NCI-H2196 treated with DMSO at 0.1 percent for 48 hours (cell line): ENCODE measurements around the gene NDUFS5.
"Not testable (repeated sequence)": the region's sequence is repeated elsewhere in the genome, so short reads cannot be mapped to it uniquely, and the experiment has no call there.

Experiments
- DNase-seq: peaks from one replicate; lab custom pipeline; 2025; ENCODE audit not compliant: unreplicated experiment; lab: John Stamatoyannopoulos, UW

The NDUFS5 gene

GRCh38 chr1:39026051-39026865 is at the start of gene NDUFS5:
NDUFS5 (plus strand) TSS chr1:39026350; CDS start chr1:39028725, 2,375 bp downstream.
- DNase-seq, result peak; percentile 89

DNA sequence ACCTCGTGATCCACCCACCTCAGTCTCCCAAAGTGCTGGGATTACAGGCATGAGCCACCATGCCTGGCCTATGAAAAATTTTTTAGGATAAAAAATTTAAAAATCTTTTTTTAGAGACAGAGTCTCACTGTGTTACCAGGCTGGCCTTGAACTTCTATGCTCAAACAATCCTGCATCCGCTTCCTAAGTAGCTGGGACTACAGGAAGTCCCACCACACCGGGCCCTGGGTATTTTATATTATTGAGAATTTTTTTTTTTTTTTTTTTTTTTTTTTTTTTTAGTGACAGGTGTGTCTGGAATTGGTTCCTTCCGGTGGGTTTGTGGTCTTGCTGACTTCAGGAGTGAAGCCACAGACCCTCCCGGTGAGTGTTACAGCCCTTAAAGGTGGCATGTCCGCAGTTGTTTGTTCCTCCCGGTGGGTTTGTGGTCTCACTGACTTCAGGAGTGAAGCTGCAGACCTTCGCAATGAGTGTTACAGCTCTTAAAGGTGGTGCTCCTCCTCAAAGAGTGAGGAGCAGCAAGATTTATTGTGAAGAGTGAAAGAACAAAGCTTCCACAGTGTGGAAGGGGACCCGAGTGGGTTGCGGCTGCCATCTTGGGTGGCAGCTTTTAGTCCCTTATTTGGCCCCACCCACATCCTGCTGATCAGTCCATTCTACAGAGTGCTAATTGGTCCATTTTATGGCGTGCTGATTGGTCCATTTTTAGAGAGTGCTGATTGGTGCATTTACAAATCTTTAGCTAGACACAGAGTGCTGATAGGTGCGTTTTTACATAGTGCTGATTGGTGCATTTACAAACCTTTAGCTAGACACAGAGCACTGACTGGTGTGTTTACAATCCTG is 48.5 kb upstream of the NDUFS5 start:
- not testable (repeated sequence) for DNase-seq

DNA sequence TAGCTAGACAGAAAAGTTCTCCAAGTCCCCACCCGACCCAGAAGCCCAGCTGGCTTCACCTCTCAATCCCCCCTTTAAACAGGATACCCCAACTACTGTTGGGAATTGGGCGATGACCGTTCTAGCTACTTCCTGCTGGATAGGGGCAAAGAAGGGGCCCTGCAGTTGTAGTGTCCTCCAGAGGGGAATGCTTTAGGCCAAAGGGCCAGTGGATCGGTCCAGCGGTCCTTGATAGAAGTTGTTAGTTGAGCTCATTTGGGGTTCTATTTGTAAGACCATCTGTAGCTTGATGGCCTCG is 48.0 kb upstream of the NDUFS5 start:
- DNase-seq, result not testable (repeated sequence)

GRCh38 chr1:38979380-38979779 is 46.8 kb upstream of the NDUFS5 start:
- not testable (repeated sequence) for DNase-seq

- no peak for DNase-seq
Measured at GRCh38 chr1:38989979-38990378, 36.2 kb upstream of the NDUFS5 start.

DNA sequence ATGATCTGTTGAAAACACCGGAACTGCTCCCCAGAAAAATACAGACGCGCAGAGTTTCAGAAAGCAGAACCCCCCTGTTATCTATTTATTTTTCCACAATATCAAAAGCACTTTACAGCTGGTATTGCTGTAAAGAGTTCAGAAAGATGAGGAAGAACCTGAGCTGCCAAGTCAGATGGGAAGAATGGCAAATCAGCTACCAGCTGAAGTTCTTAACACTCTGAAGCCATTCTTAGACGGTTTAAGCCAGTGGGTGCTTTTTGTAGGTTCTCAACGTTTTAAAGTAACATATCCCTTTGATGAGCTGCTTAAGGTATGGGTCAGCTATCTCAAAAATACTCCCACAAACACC is 35.8 kb upstream of the NDUFS5 start:
- no peak for DNase-seq

GRCh38 chr1:38990738-38991637 is 35.2 kb upstream of the NDUFS5 start, which contains the start of gene AKIRIN1:
AKIRIN1 (plus strand) TSS chr1:38991276; CDS start chr1:38991381, 105 bp downstream.
- DNase-seq, result peak; percentile 86

DNA sequence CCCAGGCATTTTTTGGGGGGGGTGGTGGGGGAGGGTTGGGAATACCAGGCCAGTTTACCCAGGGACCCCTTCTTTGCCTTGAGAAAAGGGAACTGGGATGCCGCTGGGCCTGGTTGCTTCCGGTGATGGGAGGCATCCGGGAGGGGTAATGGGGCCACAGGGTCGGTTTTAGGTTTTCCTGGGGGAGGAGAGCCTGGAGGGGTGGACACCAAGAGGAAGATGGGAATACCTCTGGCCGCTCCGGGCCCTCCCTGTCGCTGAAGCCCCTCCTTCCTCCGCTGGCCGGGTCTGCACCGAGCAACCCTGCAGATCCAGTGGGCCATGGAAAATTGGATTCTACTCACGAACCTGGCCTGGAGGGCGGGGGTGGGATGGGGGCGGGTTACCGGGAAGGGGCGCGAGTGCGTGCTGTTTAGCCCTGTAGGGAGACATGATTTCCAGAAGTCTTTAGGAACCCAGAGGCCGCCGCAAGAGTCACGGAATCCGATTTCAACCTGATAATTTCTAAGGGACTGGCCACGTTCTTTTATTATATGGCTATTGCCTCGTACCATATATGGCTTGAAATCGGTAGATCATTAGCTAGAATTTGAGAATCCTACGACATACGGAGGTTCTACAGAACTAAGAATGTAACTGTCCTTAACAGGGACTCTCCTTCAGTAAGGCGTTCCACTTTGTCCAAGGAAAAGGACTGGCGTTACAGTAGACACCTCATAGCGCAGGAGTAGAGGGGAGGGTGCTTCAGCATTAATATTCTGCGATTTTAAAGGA is 34.3 kb upstream of the NDUFS5 start:
- DNase-seq, result no peak

- no peak for DNase-seq
Measured at GRCh38 chr1:38992412-38993111, 33.6 kb upstream of the NDUFS5 start.

- DNase-seq, result no peak
Measured at GRCh38 chr1:38994196-38994595, 32.0 kb upstream of the NDUFS5 start.

- DNase-seq, result no peak
Measured at GRCh38 chr1:38997034-38997900, 28.9 kb upstream of the NDUFS5 start.

GRCh38 chr1:38997901-38998190 is 28.3 kb upstream of the NDUFS5 start:
- no peak for DNase-seq

DNA sequence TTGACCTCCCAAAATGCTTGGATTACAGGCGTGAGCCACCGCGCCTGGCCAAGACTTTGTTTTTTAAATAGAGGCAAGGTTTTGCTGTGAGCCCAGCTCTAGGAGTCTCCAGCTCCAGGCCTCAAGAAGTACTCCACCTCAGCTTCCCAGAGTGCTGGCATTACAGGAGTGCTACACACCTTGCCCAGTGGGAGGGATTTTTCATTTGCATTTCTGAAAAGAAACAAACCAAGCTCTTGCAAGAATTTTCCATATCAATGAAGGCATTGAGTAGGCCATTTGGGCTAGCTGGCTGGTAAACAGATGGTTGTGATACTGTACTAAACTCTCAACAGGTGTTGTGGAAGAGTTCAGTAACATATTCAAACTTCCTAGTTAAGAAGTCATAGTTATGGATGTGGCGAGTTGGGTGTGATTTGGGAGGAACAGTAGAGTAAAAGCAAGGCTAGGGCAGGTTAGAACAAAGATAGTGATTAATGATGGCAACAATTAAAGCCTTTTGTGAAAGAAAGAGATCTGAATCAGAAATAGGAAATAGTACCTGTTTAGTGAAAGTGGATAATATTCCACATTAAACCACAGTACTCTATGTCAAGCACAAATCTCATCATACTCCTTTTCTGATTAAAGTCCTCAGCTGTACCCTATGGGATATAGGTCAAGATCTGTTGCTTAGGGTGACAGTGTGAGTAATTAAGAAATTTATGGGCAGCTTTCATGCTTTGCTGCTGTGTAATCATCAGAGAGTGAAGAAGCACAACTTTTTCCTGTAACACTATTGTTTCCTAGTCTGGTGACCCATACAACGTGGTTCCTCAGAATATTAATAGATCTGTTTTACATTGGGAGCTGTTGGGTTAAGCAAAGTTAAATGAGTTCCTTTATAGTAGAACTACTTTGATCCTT is 24.4 kb upstream of the NDUFS5 start:
- no peak for DNase-seq

GRCh38 chr1:39003281-39003680 is 22.9 kb upstream of the NDUFS5 start:
- no peak for DNase-seq

DNA sequence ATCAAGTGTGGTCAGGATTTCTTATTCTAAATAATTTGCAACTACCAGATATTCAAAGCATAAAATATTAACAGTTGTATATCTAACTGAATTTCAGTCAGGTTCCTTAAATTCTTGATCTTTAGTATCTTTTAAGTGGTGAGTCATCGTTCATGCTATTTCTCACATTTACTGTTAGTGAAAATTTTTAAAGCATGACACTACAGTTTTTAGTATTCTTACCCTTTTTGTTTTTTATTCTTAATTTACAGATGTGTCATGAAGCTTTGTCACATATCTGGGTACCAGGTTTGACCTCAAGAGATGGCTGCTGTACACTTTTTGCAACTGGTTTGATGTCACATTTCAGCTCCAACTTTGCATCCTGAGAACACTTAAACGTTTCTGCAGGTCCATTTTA is 22.4 kb upstream of the NDUFS5 start:
- no peak for DNase-seq

- DNase-seq, result no peak
Measured at GRCh38 chr1:39006287-39006686, 19.9 kb upstream of the NDUFS5 start.

GRCh38 chr1:39006726-39007645 is 19.2 kb upstream of the NDUFS5 start:
- no peak for DNase-seq
